IMR-90 (cell line): ENCODE results near the gene CPAMD8. TPM values are rescaled to one million over a fixed set of nuclear protein-coding genes. Genes with fewer than 3 reads are reported as not detected.

Source experiments
- ATAC-seq: fragments of 200-7000 bp; cut with Tn5 transposase; 2 replicates; pipeline ENCODE4 v1.9.1; 2020; ENCODE audit warnings: low read depth, mild to moderate bottlenecking, moderate library complexity
- BruUV-seq: library from RNA; stranded (reverse); fragments of 400-500 nt; replicated peaks from 2 replicates; lab custom pipeline; 2021; lab: Mats Ljungman, UMichigan
- CTCF ChIA-PET: fragments of 300-600 bp; formaldehyde crosslinking; extraction: SDS; loops from one replicate; lab custom pipeline; 2021; ENCODE audit warnings: antibody characterized with exemption; lab: Yijun Ruan, JAX
- POLR2A ChIA-PET: fragments of 300-600 bp; sonication (Branson Sonifier 250); formaldehyde crosslinking; loops from one replicate; lab custom pipeline; 2022; ENCODE audit warnings: antibody characterized with exemption; ENCODE audit not compliant: unreplicated experiment; lab: Charles Lee
- DNase-seq: peaks from one replicate; pipeline ENCODE4 v3.0.0; 2013
- H2AFZ ChIP-seq: replicated peaks from 2 replicates; pipeline ENCODE3; 2013; ENCODE audit warnings: low read length, mild to moderate bottlenecking; ENCODE audit not compliant: poor library complexity
- H2AK5ac ChIP-seq: 2 replicates; pipeline ENCODE4 v1.6.1; 2013; ENCODE audit warnings: low read depth, low read length, inconsistent platforms
- H2AK9ac ChIP-seq: replicated peaks from 2 replicates; pipeline ENCODE3; 2013; ENCODE audit warnings: mild to moderate bottlenecking, low read depth, low read length, moderate library complexity; ENCODE audit not compliant: poor library complexity
- H2BK120ac ChIP-seq: 2 replicates; pipeline ENCODE4 v1.6.1; 2013; ENCODE audit warnings: low read depth, low read length, inconsistent platforms
- H2BK15ac ChIP-seq: 3 replicates; pipeline ENCODE4 v1.6.1; 2013; ENCODE audit warnings: low read depth, low read length, inconsistent platforms
- H2BK20ac ChIP-seq: 2 replicates; pipeline ENCODE4 v1.6.1; 2013; ENCODE audit warnings: low read depth, mild to moderate bottlenecking, inconsistent platforms, low read length, moderate library complexity
- H2BK5ac ChIP-seq: 2 replicates; pipeline ENCODE4 v1.6.1; 2013; ENCODE audit warnings: mild to moderate bottlenecking, low read depth, low read length, inconsistent platforms; ENCODE audit not compliant: poor library complexity, severe bottlenecking
- H3K14ac ChIP-seq: replicated peaks from 2 replicates; pipeline ENCODE4 v1.6.1; 2013; ENCODE audit warnings: low read depth, low read length, inconsistent platforms
- H3K18ac ChIP-seq: 2 replicates; pipeline ENCODE4 v1.6.1; 2013; ENCODE audit warnings: low read depth, low read length, control low read depth
- H3K23ac ChIP-seq: 2 replicates; pipeline ENCODE4 v1.6.1; 2013; ENCODE audit warnings: low read depth, low read length, inconsistent platforms
- H3K27ac ChIP-seq: 2 replicates; pipeline ENCODE4 v1.5.1; 2013; ENCODE audit warnings: mild to moderate bottlenecking, control low read depth, low read length; ENCODE audit not compliant: insufficient read depth
- H3K27me3 ChIP-seq: 2 replicates; pipeline ENCODE4 v1.6.1; 2013; ENCODE audit warnings: low read length; ENCODE audit not compliant: control insufficient read depth, insufficient read depth
- H3K36me3 ChIP-seq: 2 replicates; pipeline ENCODE4 v1.6.1; 2013; ENCODE audit warnings: low read length, mixed read lengths; ENCODE audit not compliant: control insufficient read depth, insufficient read depth
- H3K4ac ChIP-seq: 2 replicates; pipeline ENCODE4 v1.6.1; 2013; ENCODE audit warnings: low read depth, low read length, inconsistent platforms
- H3K4me1 ChIP-seq: 2 replicates; pipeline ENCODE4 v1.6.1; 2013; ENCODE audit warnings: low read length, mixed read lengths; ENCODE audit not compliant: control insufficient read depth, insufficient read depth
- H3K4me2 ChIP-seq: 2 replicates; pipeline ENCODE4 v1.6.1; 2013; ENCODE audit warnings: low read depth, mild to moderate bottlenecking, control low read depth, low read length, moderate library complexity
- H3K4me3 ChIP-seq: 2 replicates; pipeline ENCODE4 v1.5.1; 2013; ENCODE audit warnings: low read depth, mild to moderate bottlenecking, control low read depth, low read length, moderate library complexity; ENCODE audit not compliant: insufficient read depth
- H3K56ac ChIP-seq: 2 replicates; pipeline ENCODE4 v1.6.1; 2013; ENCODE audit warnings: low read length, inconsistent platforms; ENCODE audit not compliant: insufficient read depth; ENCODE audit errors: extremely low read depth
- H3K79me1 ChIP-seq, 2 experiments: 2 replicates each; pipeline ENCODE4 v1.6.1; 2013; ENCODE audit warnings: low read length in 2 of 2, inconsistent platforms in 1 of 2, low read depth in 1 of 2
- H3K9ac ChIP-seq: 2 replicates; pipeline ENCODE4 v1.6.1; 2013; ENCODE audit warnings: low read depth, low read length, control low read depth
- H3K9me1 ChIP-seq: 2 replicates; pipeline ENCODE4 v1.6.1; 2013; ENCODE audit warnings: low read length, inconsistent platforms; ENCODE audit not compliant: insufficient read depth
- H3K9me3 ChIP-seq: 2 replicates; pipeline ENCODE4 v1.6.1; 2013; ENCODE audit warnings: low read length; ENCODE audit not compliant: control insufficient read depth, insufficient read depth
- H4K20me1 ChIP-seq: 2 replicates; pipeline ENCODE4 v1.6.1; 2013; ENCODE audit warnings: low read length, inconsistent platforms; ENCODE audit not compliant: insufficient read depth
- H4K5ac ChIP-seq: 2 replicates; pipeline ENCODE4 v1.6.1; 2013; ENCODE audit warnings: mild to moderate bottlenecking, low read depth, low read length, control low read depth
- H4K8ac ChIP-seq, 2 experiments: 2 replicates each; pipeline ENCODE4 v1.6.1; 2013; ENCODE audit warnings: low read depth in 2 of 2, low read length in 2 of 2, control low read depth in 1 of 2, inconsistent platforms in 1 of 2
- H4K91ac ChIP-seq: 2 replicates; pipeline ENCODE4 v1.6.1; 2013; ENCODE audit warnings: low read depth, low read length, inconsistent platforms; ENCODE audit not compliant: insufficient read depth
- BHLHE40 ChIP-seq: fragments of 150-350 bp; IDR thresholded peaks from 2 replicates; pipeline ENCODE4 v1.6.1; 2016; ENCODE audit warnings: mild to moderate bottlenecking, low read depth, low read length
- CEBPB ChIP-seq: IDR thresholded peaks from 2 replicates; pipeline ENCODE4 v1.6.1; 2012; ENCODE audit warnings: low read depth, low read length, improper control_type of control experiment
- ELK1 ChIP-seq: fragments of 150-350 bp; IDR thresholded peaks from 2 replicates; pipeline ENCODE4 v1.6.1; 2016; ENCODE audit warnings: low read depth, mild to moderate bottlenecking, low read length, moderate library complexity, borderline replicate concordance
- FOS ChIP-seq: fragments of 150-350 bp; IDR thresholded peaks from 2 replicates; pipeline ENCODE4 v1.6.1; 2016; ENCODE audit warnings: low read depth, low read length
- MAFK ChIP-seq: IDR thresholded peaks from 2 replicates; pipeline ENCODE4 v1.6.1; 2012; ENCODE audit warnings: low read depth, low read length, improper control_type of control experiment
- MXI1 ChIP-seq: IDR thresholded peaks from 2 replicates; pipeline ENCODE4 v1.6.1; 2012; ENCODE audit warnings: low read depth, mild to moderate bottlenecking, low read length, moderate library complexity, borderline replicate concordance
- POLR2A ChIP-seq: IDR thresholded peaks from 2 replicates; pipeline ENCODE4 v1.6.1; 2012; ENCODE audit warnings: mild to moderate bottlenecking, low read depth, low read length
- RAD21 ChIP-seq: IDR thresholded peaks from 2 replicates; pipeline ENCODE4 v1.6.1; 2012; ENCODE audit warnings: low read length, improper control_type of control experiment
- SMC3 ChIP-seq: fragments of 150-350 bp; IDR thresholded peaks from 2 replicates; pipeline ENCODE4 v1.6.1; 2016; ENCODE audit warnings: low read depth, mild to moderate bottlenecking, antibody characterized with exemption, low read length, moderate library complexity
- WGBS, 2 experiments: methylation state at CpG; one replicate each; pipeline versions ENCODE4 v1.1.5 to v1.1.7; 2013; ENCODE audit warnings: missing lambda C conversion rate in 2 of 2; ENCODE audit not compliant: insufficient read length in 1 of 2; ENCODE audit errors: extremely low coverage in 2 of 2; 5-methylcytosine and 5-hydroxymethylcytosine counted together
- dilution Hi-C: fragments of 300-500 bp; cut with HindIII; formaldehyde crosslinking; loops from one replicate; pipeline ENCODE4 v1.14.3; 2018; ENCODE audit warnings: low sequenced_read_pairs; ENCODE audit not compliant: unreplicated experiment
- in situ Hi-C: fragments of 300-500 bp; cut with MboI; formaldehyde crosslinking; loops from 3 replicates; pipeline ENCODE4 v1.14.3; 2019; ENCODE audit warnings: low sequenced_read_pairs, inconsistent platforms, mixed read lengths
- intact Hi-C: fragments of 100-400 bp; cut with micrococcal nuclease; formaldehyde crosslinking; loops from 2 replicates; pipeline ENCODE4 v1.10.0; 2022
- polyA plus RNA-seq, 3 experiments: library from polyadenylated mRNA; depleted of rRNA; stranded (reverse); fragments of >200 nt; gene quantifications; 2 replicates each; pipeline ENCODE4 v1.2.3, GENCODE V29; 2012; ENCODE audit warnings: low replicate concordance in 1 of 3
- total RNA-seq: library from RNA; depleted of rRNA; stranded (reverse); fragments of >200 nt; gene quantifications from 2 replicates; pipeline ENCODE4 v1.2.3, GENCODE V29; 2012
- TF ChIP-seq, protein P1 (sequence below): fragments of 150-350 bp; IDR thresholded peaks from 2 replicates; pipeline ENCODE4 v1.6.1; 2017; ENCODE audit warnings: mild to moderate bottlenecking, antibody characterized with exemption, low read length, low read depth
- TF ChIP-seq, protein P2 (sequence below): conservative IDR thresholded peaks from 2 replicates; pipeline ENCODE4 v1.5.1; 2012; ENCODE audit warnings: mild to moderate bottlenecking, low read depth, low read length, improper control_type of control experiment

The CPAMD8 gene
- total and polyA plus RNA-seq, 2 of the 4 experiments (the other 2 are of a cell fraction), result 0.36 to 0.79 TPM

DNA sequence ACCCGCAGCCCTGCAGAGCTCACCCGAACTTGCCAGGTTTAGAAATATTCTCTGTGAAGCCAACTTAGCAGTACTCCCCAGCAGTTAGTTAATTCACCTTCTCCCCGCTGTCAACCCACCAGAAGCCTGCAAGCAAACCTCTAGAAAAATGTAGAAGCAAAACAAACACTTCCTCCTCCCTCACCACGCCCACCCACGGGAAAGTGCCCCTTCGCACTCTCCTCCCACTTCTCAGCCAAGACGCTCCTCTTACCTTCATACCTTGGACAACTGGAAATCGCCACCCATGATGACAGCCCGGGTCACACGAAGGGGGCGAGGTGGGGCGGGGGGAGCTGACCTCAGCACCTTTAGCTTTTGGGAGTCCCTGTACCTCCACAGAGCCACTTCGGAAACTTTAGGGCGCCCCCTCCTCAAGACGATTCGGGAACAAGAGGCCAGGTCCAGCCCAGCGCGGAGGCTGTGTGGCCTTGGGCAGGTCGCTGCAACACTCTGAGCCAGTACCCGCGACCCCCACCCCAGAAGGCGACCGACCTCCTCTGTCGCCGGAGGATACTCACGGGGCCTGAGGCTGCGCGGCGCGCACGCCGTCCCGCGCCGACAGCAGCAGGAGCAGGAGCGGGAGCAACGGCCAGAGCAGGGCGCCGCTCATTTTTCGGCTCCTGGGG lies 485 bp downstream of the CPAMD8 start:
- H3K4ac ChIP-seq, result no peak overlapping the region
- no peak overlapping the region for H2BK5ac ChIP-seq
- no peak overlapping the region for H4K5ac ChIP-seq
- H2BK15ac ChIP-seq, result no peak overlapping the region
- DNase-seq (no peak), ATAC-seq (no peak)
- H3K27me3 ChIP-seq, result peaks cover 48% of the 10 kb centered on the region
- intact Hi-C loops, result no loop called here
- H3K4me1 ChIP-seq, result peaks cover 2% of the 10 kb centered on the region; the same call in 1 of the 2 replicates
- H3K23ac ChIP-seq, result no peak overlapping the region
- H2AK9ac ChIP-seq, result no peak overlapping the region
- 9% methylated on average over 3 of the region's 40 CpGs; no CpG with 5 or more reads in 1 of the 2 experiments for WGBS, 2 experiments
- H3K9me1 ChIP-seq, result no peaks in the 10 kb centered on the region
- no peak overlapping the region for H3K9ac ChIP-seq
- no peak overlapping the region for H2AK5ac ChIP-seq
- H3K14ac ChIP-seq, result no peak overlapping the region
- H3K4me2 ChIP-seq, result peak overlapping the region; percentile 21; the same call in 1 of the 2 replicates
- no peak overlapping the region for H4K8ac ChIP-seq
- dilution Hi-C loops, result no loop called here
- no peak overlapping the region for H3K27ac ChIP-seq
- H3K9me3 ChIP-seq, result peaks cover 12% of the 10 kb centered on the region
- no peaks in the 10 kb centered on the region for H3K79me1 ChIP-seq
- H4K20me1 ChIP-seq, result no peaks in the 10 kb centered on the region
- no peak overlapping the region for H3K18ac ChIP-seq
- TF ChIP-seq, protein P1, sequence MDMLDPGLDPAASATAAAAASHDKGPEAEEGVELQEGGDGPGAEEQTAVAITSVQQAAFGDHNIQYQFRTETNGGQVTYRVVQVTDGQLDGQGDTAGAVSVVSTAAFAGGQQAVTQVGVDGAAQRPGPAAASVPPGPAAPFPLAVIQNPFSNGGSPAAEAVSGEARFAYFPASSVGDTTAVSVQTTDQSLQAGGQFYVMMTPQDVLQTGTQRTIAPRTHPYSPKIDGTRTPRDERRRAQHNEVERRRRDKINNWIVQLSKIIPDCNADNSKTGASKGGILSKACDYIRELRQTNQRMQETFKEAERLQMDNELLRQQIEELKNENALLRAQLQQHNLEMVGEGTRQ, result no peak
- no peak for TF ChIP-seq ELK1
- TF ChIP-seq SMC3, result no peak
- TF ChIP-seq MAFK, result no peak
- no peak for TF ChIP-seq POLR2A
- no peak for TF ChIP-seq CEBPB
- no peak for TF ChIP-seq FOS
- TF ChIP-seq RAD21, result no peak
- TF ChIP-seq, protein P2, sequence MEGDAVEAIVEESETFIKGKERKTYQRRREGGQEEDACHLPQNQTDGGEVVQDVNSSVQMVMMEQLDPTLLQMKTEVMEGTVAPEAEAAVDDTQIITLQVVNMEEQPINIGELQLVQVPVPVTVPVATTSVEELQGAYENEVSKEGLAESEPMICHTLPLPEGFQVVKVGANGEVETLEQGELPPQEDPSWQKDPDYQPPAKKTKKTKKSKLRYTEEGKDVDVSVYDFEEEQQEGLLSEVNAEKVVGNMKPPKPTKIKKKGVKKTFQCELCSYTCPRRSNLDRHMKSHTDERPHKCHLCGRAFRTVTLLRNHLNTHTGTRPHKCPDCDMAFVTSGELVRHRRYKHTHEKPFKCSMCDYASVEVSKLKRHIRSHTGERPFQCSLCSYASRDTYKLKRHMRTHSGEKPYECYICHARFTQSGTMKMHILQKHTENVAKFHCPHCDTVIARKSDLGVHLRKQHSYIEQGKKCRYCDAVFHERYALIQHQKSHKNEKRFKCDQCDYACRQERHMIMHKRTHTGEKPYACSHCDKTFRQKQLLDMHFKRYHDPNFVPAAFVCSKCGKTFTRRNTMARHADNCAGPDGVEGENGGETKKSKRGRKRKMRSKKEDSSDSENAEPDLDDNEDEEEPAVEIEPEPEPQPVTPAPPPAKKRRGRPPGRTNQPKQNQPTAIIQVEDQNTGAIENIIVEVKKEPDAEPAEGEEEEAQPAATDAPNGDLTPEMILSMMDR, result no peak
- no peak for TF ChIP-seq MXI1
- no peak for TF ChIP-seq BHLHE40
- no TSS peak for BruUV-seq
- no peak overlapping the region for H2BK120ac ChIP-seq
- peak overlapping the region; percentile 26 for H2AFZ ChIP-seq
- no peaks in the 10 kb centered on the region for H3K36me3 ChIP-seq
- no peak overlapping the region for H2BK20ac ChIP-seq
- H3K4me3 ChIP-seq, result no peak overlapping the region
- POLR2A ChIA-PET, result no interaction called here
- H3K56ac ChIP-seq, result no peak overlapping the region
- no peak overlapping the region for H4K91ac ChIP-seq
- in situ Hi-C loops, result no loop called here
- CTCF ChIA-PET, result no interaction called here
